GM21825 (cell line): ENCODE results near the gene MAP2K3.
"Not testable (repeated sequence)": the region's sequence is repeated elsewhere in the genome, so short reads cannot be mapped to it uniquely, and the experiment has no call there.

ENCODE experiments used
- ATAC-seq: cut with Tn5 transposase; IDR thresholded peaks from one replicate; pipeline ENCODE4 v1.9.1; 2021; ENCODE audit warnings: mild to moderate bottlenecking, moderate library complexity; ENCODE audit not compliant: unreplicated experiment

Gene MAP2K3

GRCh38 chr17:21349358-21350050 lies 65.0 kb downstream of the MAP2K3 start:
- not testable (repeated sequence) for ATAC-seq

- not testable (repeated sequence) for ATAC-seq
Observed at GRCh38 chr17:21350495-21350894, 66.0 kb downstream of the MAP2K3 start.

- ATAC-seq: no peak
Observed at GRCh38 chr17:21351366-21352065, 67.0 kb downstream of the MAP2K3 start.

GRCh38 chr17:21352221-21352980 lies 67.9 kb downstream of the MAP2K3 start:
- no peak for ATAC-seq

GRCh38 chr17:21352981-21353265 lies 68.4 kb downstream of the MAP2K3 start:
- no peak for ATAC-seq

- ATAC-seq: no peak
Observed at GRCh38 chr17:21353326-21354010, 69.0 kb downstream of the MAP2K3 start.

GRCh38 chr17:21354796-21355385 lies 70.4 kb downstream of the MAP2K3 start:
- ATAC-seq: no peak

- ATAC-seq: no peak
Observed at GRCh38 chr17:21355586-21355985, 71.1 kb downstream of the MAP2K3 start.

GRCh38 chr17:21356537-21357127 lies 72.1 kb downstream of the MAP2K3 start:
- ATAC-seq: no peak

- ATAC-seq: no peak
Observed at GRCh38 chr17:21357281-21357680, 72.8 kb downstream of the MAP2K3 start.

- no peak for ATAC-seq
Observed at GRCh38 chr17:21357696-21358656, 73.5 kb downstream of the MAP2K3 start.

GRCh38 chr17:21358682-21359482 lies 74.4 kb downstream of the MAP2K3 start:
- ATAC-seq: no peak

GRCh38 chr17:21359483-21359840 lies 75.0 kb downstream of the MAP2K3 start:
- no peak for ATAC-seq

- no peak for ATAC-seq
Observed at GRCh38 chr17:21360048-21360447, 75.5 kb downstream of the MAP2K3 start.

GRCh38 chr17:21361020-21361809 lies 76.7 kb downstream of the MAP2K3 start:
- ATAC-seq: no peak

- no peak for ATAC-seq
Observed at GRCh38 chr17:21362331-21362931, 77.9 kb downstream of the MAP2K3 start.

- ATAC-seq: no peak
Observed at GRCh38 chr17:21363776-21364642, 79.5 kb downstream of the MAP2K3 start.
